Neural progenitor cell (in vitro differentiated cells): ENCODE results near the gene TBC1D9B. TPM values are rescaled to one million over a fixed set of nuclear protein-coding genes. Genes with fewer than 3 reads are reported as not detected.

Source experiments
- DNase-seq: peaks from one replicate; pipeline ENCODE4 v3.0.0-alpha.2; 2016; ENCODE audit warnings: low spot score
- H2AFZ ChIP-seq: fragments of 200-600 bp; sonication (generic); replicated peaks from 2 replicates; pipeline ENCODE4 v1.6.1; 2016; ENCODE audit warnings: antibody characterized with exemption
- H3F3A ChIP-seq: fragments of 200-600 bp; sonication (generic); 2 replicates; pipeline ENCODE4 v1.6.1; 2016; ENCODE audit warnings: antibody characterized with exemption, low read depth
- H3K27ac ChIP-seq: fragments of 200-600 bp; sonication (generic); 2 replicates; pipeline ENCODE4 v1.5.1; 2016; ENCODE audit warnings: mild to moderate bottlenecking
- H3K27me3 ChIP-seq: fragments of 200-600 bp; sonication (generic); 2 replicates; pipeline ENCODE4 v1.6.1; 2016; ENCODE audit warnings: mild to moderate bottlenecking, moderate library complexity
- H3K36me3 ChIP-seq: fragments of 200-600 bp; sonication (generic); 2 replicates; pipeline ENCODE4 v1.5.1; 2016
- H3K4me1 ChIP-seq: fragments of 200-600 bp; sonication (generic); 2 replicates; pipeline ENCODE4 v1.6.1; 2016; ENCODE audit warnings: mixed run types
- H3K4me2 ChIP-seq: fragments of 200-600 bp; sonication (generic); 2 replicates; pipeline ENCODE4 v1.6.1; 2016
- H3K4me3 ChIP-seq: fragments of 200-600 bp; sonication (generic); 2 replicates; pipeline ENCODE4 v1.5.1; 2016
- H3K79me2 ChIP-seq: fragments of 200-600 bp; sonication (generic); 2 replicates; pipeline ENCODE4 v1.6.1; 2016; ENCODE audit warnings: low read depth
- H3K9ac ChIP-seq: fragments of 200-600 bp; sonication (generic); 2 replicates; pipeline ENCODE4 v1.6.1; 2016
- H3K9me3 ChIP-seq: fragments of 200-600 bp; sonication (generic); 2 replicates; pipeline ENCODE4 v1.5.1; 2016; ENCODE audit warnings: low read depth
- H4K20me1 ChIP-seq: fragments of 200-600 bp; sonication (generic); 2 replicates; pipeline ENCODE4 v1.6.1; 2016; ENCODE audit warnings: low read depth
- H3K27ac Mint-ChIP-seq: 3 replicates; pipeline ENCODE4 v1.8.0; 2021; ENCODE audit warnings: mixed read lengths
- H3K27me3 Mint-ChIP-seq: 2 replicates; pipeline ENCODE4 v1.8.0; 2022; ENCODE audit warnings: low read depth, mild to moderate bottlenecking, inconsistent platforms, moderate library complexity, mixed read lengths; ENCODE audit not compliant: insufficient read depth
- H3K36me3 Mint-ChIP-seq: 3 replicates; pipeline ENCODE4 v1.8.0; 2021; ENCODE audit warnings: mixed read lengths
- H3K4me1 Mint-ChIP-seq: 3 replicates; pipeline ENCODE4 v1.8.0; 2021; ENCODE audit warnings: mixed read lengths
- H3K4me3 Mint-ChIP-seq: 3 replicates; pipeline ENCODE4 v1.8.0; 2021; ENCODE audit warnings: mild to moderate bottlenecking, moderate library complexity, mixed read lengths
- H3K9me3 Mint-ChIP-seq: 3 replicates; pipeline ENCODE4 v1.8.0; 2020; ENCODE audit warnings: mixed read lengths
- EZH2 ChIP-seq: fragments of 200-600 bp; sonication (generic); IDR thresholded peaks from 2 replicates; pipeline ENCODE4 v1.6.1; 2017; ENCODE audit warnings: antibody characterized with exemption, mild to moderate bottlenecking, moderate library complexity
- EZH2phosphoT487 ChIP-seq: fragments of 200-600 bp; sonication (generic); IDR thresholded peaks from 2 replicates; pipeline ENCODE4 v1.6.1; 2017; ENCODE audit warnings: antibody characterized with exemption
- total RNA-seq: library from RNA; depleted of rRNA; stranded (reverse); fragments of >200 nt; gene quantifications from 2 replicates; pipeline ENCODE4 v1.2.3, GENCODE V29; 2015; ENCODE audit warnings: low replicate concordance
- TF ChIP-seq, protein P1 (sequence below): fragments of 200-600 bp; sonication (generic); IDR thresholded peaks from 2 replicates; pipeline ENCODE4 v1.5.1; 2017; ENCODE audit warnings: antibody characterized with exemption, mild to moderate bottlenecking

The TBC1D9B gene
- total RNA-seq, 1 donor from 2014 or later, result 26.7 TPM

DNA sequence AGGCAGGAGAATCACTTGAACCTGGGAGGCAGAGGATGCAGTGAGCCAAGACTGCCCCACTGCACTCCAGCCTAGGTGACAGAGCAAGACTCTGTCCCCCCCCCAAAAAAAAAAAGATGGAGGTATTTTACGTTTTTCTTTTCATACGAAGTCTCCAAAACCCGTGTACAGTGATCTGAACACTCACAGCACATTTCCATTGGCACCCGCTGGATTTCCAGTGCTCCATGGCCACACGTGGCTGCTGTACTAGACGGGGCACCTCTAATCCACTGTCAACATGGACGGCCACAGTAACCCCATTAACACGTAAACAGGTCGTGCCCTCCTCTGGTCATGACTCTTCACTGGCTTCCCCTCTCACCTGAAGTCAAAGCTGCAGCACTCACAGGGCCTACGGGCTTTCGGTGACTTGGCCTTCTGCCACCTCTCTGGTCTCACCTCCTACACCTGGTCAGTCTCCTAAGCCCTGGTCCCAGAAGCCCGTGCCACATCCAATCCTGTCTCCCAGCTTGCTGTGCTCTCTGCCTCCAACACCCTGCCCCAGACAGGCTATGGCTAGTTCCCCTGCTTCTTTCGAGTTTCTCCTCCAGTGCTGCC lies 22.1 kb downstream of the TBC1D9B start:
- DNase-seq, result no peak
- Mint-ChIP-seq H3K4me3 (no peak overlapping the region), H3K27me3 (peaks cover 2% of the 10 kb centered on the region), H3K4me1 (no peaks in the 10 kb centered on the region), H3K27ac (no peak overlapping the region), H3K9me3 (peaks cover 33% of the 10 kb centered on the region), H3K36me3 (peaks cover 67% of the 10 kb centered on the region)
- Histone ChIP-seq H3K27me3 (no peaks in the 10 kb centered on the region), H3K4me2 (no peak overlapping the region), H4K20me1 (no peaks in the 10 kb centered on the region), H3K4me3 (no peak overlapping the region), H3F3A (no peaks in the 10 kb centered on the region), H3K79me2 (no peaks in the 10 kb centered on the region), H3K9me3 (peaks cover 15% of the 10 kb centered on the region), H3K9ac (no peak overlapping the region), H3K27ac (no peak overlapping the region), H2AFZ (no peak overlapping the region), H3K36me3 (peaks cover 16% of the 10 kb centered on the region), H3K4me1 (no peaks in the 10 kb centered on the region)
- TF ChIP-seq EZH2 (no peak), EZH2phosphoT487 (no peak)
- TF ChIP-seq, protein P1, sequence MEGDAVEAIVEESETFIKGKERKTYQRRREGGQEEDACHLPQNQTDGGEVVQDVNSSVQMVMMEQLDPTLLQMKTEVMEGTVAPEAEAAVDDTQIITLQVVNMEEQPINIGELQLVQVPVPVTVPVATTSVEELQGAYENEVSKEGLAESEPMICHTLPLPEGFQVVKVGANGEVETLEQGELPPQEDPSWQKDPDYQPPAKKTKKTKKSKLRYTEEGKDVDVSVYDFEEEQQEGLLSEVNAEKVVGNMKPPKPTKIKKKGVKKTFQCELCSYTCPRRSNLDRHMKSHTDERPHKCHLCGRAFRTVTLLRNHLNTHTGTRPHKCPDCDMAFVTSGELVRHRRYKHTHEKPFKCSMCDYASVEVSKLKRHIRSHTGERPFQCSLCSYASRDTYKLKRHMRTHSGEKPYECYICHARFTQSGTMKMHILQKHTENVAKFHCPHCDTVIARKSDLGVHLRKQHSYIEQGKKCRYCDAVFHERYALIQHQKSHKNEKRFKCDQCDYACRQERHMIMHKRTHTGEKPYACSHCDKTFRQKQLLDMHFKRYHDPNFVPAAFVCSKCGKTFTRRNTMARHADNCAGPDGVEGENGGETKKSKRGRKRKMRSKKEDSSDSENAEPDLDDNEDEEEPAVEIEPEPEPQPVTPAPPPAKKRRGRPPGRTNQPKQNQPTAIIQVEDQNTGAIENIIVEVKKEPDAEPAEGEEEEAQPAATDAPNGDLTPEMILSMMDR, result no peak

DNA sequence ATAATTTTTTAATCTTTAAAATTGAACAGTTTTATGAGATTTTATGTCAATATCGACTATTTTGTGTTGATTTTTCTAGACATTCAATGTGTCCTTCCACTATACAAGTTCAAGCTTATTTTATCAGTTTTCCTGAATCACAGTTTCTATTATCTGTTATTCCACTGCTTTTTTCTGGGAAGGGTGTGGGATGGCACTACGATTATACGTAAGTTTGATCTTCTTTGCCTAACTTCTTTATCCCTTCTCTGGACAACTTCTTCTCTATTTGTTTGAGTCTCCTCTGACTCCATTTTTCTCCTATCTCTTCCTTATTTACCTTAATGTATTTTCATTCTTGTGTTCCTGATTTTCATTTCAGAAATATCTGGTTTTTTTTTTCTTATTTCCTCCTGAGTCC lies 24.5 kb downstream of the TBC1D9B start:
- Histone ChIP-seq H3K27ac (no peak overlapping the region), H3K27me3 (no peaks in the 10 kb centered on the region), H3K4me1 (no peaks in the 10 kb centered on the region), H3F3A (no peaks in the 10 kb centered on the region), H3K4me2 (no peak overlapping the region), H3K4me3 (no peak overlapping the region), H3K9ac (no peak overlapping the region), H3K9me3 (peaks cover 15% of the 10 kb centered on the region), H4K20me1 (no peaks in the 10 kb centered on the region), H2AFZ (no peak overlapping the region), H3K36me3 (peaks cover 16% of the 10 kb centered on the region), H3K79me2 (no peaks in the 10 kb centered on the region)
- H3K36me3 Mint-ChIP-seq, result peaks cover 58% of the 10 kb centered on the region
- no peak overlapping the region for H3K27ac Mint-ChIP-seq
- H3K27me3 Mint-ChIP-seq, result peaks cover 2% of the 10 kb centered on the region
- TF ChIP-seq EZH2 (no peak), EZH2phosphoT487 (no peak)
- TF ChIP-seq, protein P1, result no peak
- no peak overlapping the region for H3K4me3 Mint-ChIP-seq
- H3K4me1 Mint-ChIP-seq, result no peaks in the 10 kb centered on the region
- DNase-seq, result no peak
- peaks cover 33% of the 10 kb centered on the region for H3K9me3 Mint-ChIP-seq

DNA sequence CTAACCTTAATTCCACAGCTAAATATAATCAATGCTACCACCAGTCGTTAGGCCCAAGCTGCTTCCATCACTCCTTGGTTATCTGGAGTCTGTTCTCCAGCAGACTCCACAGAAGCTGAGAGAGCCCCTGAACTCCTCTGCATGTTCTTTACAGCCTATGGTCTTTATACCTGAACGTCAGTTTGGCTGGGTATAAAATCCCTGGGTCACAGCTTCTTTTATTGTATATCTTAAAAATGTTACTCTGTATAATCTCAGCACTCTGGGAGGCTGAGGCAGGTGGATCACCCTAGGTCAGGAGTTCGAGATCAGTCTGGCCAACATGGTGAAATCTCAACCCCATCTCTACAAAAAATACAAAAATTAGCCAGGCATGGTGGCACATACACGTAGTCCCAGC lies 25.4 kb downstream of the TBC1D9B start:
- Histone ChIP-seq H3F3A (no peaks in the 10 kb centered on the region), H3K4me2 (no peak overlapping the region), H3K9me3 (peaks cover 15% of the 10 kb centered on the region), H3K36me3 (peaks cover 16% of the 10 kb centered on the region), H3K27me3 (no peaks in the 10 kb centered on the region), H3K27ac (no peak overlapping the region), H2AFZ (no peak overlapping the region), H3K9ac (no peak overlapping the region), H3K4me1 (no peaks in the 10 kb centered on the region), H4K20me1 (no peaks in the 10 kb centered on the region), H3K4me3 (no peak overlapping the region), H3K79me2 (no peaks in the 10 kb centered on the region)
- H3K36me3 Mint-ChIP-seq, result peaks cover 60% of the 10 kb centered on the region
- no peak overlapping the region for H3K4me3 Mint-ChIP-seq
- peaks cover 2% of the 10 kb centered on the region for H3K27me3 Mint-ChIP-seq
- TF ChIP-seq, protein P1, result no peak
- TF ChIP-seq EZH2, result no peak
- H3K9me3 Mint-ChIP-seq, result peaks cover 33% of the 10 kb centered on the region
- no peaks in the 10 kb centered on the region for H3K4me1 Mint-ChIP-seq
- no peak overlapping the region for H3K27ac Mint-ChIP-seq
- no peak for DNase-seq
